GM23248 (cell line): Measurements from ENCODE around the gene METRNL.

Experiments used
- EZH2 ChIP-seq: fragments of 200-600 bp; sonication (generic); IDR thresholded peaks from 2 replicates; pipeline ENCODE4 v1.6.1; 2018; ENCODE audit warnings: antibody characterized with exemption, mild to moderate bottlenecking; ENCODE audit not compliant: insufficient read depth, poor library complexity, severe bottlenecking
- EZH2phosphoT487 ChIP-seq: fragments of 200-600 bp; sonication (generic); IDR thresholded peaks from 2 replicates; pipeline ENCODE4 v1.6.1; 2018; ENCODE audit warnings: antibody characterized with exemption, moderate library complexity, mild to moderate bottlenecking, low read depth; ENCODE audit not compliant: insufficient read depth

DNA sequence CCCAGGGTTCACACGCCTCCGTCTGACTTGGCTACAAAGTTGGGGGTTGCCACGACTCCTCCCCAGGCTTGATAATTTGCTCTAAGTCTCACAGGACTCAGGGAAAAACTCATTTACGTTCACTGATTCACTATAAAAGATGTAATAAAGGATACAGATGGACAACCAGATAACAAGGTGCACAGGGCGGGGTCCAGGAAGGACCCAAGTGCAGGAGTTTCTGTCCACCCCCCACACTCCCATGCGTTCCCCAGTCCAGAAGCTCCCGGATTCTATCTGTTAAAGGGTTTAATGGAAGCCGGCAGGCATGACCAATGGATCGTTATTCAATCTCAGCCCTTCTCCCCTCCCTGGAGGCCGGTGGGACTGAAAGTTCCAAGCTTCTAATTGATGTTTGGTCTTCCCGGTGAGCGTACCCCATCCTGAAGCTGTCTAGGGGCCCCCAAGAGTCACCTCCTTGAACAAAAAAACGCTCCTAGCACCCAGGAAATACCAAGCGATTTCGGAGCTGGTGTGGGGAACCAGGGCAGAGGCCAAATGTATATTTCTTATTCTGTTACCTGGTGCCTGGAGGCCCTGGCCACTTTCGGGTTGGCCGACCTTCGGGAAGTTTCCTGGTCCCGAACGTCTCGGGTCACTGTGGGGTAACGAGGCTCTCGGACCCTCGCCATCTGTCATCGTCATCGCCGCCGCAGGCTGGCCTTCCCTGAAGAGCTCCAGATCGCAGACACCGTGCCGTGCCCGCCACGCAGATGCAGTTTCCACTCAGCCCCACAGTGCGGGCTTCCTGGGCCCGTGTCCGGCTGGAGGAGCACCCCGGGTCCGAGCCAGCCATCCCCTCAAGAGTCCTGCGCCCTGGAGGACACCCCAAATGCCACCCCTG is 13.5 kb upstream of the METRNL start:
- no peak for TF ChIP-seq EZH2phosphoT487
- no peak for TF ChIP-seq EZH2
